Jurkat, Clone E6-1 (cell line): Measurements from ENCODE around the gene FAM181A.

Source experiments
- DNase-seq: peaks from one replicate; pipeline ENCODE4 v3.0.0-alpha.2; 2011; ENCODE audit warnings: low read depth, low spot score
- H3K4me3 ChIP-seq: 2 replicates; pipeline ENCODE4 v1.5.1; 2011; ENCODE audit warnings: mild to moderate bottlenecking, low read length, control low read depth, moderate library complexity

The FAM181A gene

GRCh38 chr14:93902619-93903307 is 24.4 kb upstream of the FAM181A start:
- H3K4me3 ChIP-seq: no peak overlapping the region
- DNase-seq: no peak

DNA sequence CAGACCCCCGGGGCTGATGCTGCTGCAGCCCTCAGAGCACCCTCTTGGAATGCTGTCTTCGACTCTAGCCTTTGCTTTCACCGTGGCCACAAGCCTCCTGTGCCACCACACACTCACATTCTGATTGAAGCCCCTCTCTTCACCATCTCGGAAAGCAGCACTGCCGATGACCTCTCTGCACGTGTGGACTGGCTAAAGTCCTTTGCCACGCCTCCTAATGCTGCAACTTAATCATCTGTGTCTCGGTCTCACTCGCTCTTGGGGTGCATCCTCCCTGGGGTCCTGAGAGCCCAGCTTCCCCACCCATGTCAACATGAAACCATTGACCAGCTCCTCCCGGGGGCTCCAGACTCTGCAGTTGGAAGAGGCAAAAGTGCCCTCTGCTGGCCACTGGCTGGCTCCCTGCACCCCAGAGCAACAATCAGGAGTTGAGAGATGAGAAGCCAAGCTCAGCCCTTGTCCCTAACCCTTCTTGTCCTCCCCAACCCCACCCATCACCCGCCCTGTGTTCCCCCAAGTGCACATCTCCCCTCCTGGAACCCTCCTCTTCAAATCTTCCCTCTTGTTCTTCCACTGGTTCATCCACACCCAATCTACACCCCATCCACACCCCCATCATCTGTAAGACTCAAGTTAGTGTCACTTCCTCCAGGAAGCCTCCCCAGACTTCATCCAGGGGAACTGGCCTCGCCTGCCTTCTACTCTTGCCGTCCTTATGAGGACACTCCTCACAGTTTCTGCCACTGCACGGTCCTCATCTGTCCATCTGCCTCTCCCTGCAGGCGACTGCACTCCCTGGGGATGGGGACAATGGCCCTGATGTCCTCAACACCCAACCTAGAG is 23.6 kb upstream of the FAM181A start:
- DNase-seq: no peak
- no peak overlapping the region for H3K4me3 ChIP-seq

DNA sequence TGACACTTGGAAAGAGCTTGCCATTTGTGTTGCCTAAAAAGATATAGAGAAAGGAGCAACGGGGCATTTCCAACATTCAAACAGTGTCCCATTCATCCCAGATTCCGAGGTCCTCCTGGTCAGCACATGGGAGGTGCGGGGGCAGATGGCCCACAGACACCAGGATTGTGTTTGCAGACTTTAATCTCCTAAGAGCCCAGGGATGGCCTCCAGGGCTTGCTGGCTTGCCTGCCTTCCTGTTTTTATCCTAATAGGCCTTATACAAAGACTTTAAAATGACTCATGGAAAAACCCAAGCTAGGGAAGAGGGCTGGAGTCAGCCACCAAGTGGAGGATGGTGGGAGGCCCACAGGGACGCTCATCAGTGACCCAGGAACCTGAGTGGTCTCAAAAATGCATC is 21.5 kb upstream of the FAM181A start:
- no peak for DNase-seq
- no peak overlapping the region for H3K4me3 ChIP-seq

DNA sequence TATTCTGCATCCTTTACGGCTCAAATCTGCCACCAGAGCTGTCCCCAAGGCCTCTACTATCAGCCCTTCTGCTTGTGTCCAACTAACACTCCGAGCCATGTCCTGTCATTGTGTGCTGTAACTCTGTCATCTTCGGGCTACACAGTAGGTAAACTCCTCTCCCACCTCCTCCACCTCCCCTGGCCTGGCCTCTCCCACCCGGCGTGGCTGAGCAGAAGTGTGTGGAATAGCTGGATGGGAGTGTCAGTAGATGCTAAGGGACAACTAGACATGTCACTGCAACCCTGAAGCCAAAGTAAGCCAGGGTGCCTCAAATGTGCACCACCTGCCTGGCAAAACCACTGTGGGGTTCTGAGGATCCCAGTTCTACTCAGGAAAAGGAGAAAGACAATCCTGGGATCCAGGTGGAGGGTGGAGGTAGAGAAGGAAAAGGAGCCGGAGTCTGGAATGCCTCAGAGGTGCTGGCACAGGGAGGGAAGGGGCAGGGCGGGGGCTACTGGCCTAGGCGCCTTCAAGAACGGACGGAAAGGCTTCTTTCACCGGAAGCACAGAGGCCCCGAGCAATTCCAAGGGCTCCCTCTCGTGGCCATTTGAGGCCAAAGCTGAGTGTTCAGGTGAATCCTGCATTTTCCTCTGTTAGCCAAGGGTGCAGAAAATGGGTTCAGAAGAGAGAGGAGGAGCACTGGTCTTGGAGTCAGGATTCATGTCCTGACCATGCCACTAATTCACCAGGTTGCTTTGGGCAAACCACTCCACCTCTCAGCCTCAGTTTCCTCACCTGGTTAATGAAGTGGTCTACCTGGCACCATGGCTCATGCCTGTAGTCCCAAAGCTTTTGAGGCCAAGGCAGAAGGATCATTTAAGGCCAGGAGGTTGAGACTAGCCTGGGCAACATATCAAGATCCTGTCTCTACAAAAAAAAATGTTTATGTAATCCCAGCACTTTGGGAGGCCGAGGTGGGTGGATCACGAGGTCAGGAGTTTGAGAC is 20.5 kb upstream of the FAM181A start:
- no peak overlapping the region for H3K4me3 ChIP-seq
- DNase-seq: peak; percentile 36

GRCh38 chr14:93909429-93910128 is 17.6 kb upstream of the FAM181A start:
- no peak for DNase-seq
- H3K4me3 ChIP-seq: no peak overlapping the region

DNA sequence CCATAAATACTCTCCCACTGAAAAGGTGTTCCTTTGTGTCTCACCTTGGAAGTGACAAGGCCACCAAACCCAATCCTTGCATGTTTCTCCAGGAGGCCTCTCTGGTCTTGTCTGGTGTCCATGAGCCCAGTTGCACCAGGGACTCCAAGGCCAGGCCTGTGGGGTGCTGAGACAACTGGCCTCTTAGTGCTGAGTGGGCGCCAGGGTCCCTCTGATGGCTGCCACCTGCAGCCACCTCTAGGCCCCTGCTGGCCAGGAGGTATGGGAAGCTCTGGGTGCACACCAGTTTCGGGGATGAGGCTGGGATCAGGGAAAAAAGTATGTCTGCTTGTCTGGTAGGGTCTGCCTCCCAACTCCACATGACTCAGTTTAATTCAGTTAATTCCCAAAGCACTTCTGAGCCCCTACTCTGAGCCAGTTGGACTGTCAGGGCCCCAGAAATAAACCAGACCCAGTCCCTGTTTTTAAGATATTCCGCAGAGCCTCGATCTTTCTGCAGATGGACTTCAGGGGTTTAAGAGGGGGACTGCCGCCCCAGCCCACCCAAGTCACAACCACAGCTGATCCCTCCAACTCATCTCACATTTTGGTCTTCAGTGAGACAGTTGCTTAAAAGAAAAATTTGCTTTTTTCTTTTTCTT is 15.0 kb upstream of the FAM181A start:
- DNase-seq: no peak
- H3K4me3 ChIP-seq: no peak overlapping the region

GRCh38 chr14:93912782-93913181 is 14.4 kb upstream of the FAM181A start:
- DNase-seq: no peak
- no peak overlapping the region for H3K4me3 ChIP-seq

DNA sequence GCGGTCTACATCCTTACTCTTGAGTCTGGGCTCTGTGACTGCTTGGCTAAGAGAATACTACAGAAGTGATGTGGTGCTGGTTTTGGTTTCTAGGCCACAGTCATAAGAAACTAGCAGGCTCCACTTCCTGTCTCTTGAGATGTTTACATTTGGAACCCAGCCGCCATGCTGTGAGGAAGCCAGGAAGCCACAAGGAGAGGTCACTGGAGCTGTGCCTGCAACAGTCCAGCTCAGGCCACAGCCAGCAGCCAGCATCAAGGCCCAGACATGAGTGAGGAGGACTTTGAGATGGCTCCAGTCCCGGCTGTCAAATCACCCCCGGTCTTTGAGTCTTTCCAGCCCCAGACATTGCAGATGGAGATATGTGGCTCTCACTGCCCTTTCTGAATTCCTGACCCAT is 12.9 kb upstream of the FAM181A start:
- no peak for DNase-seq
- H3K4me3 ChIP-seq: no peak overlapping the region

GRCh38 chr14:93915070-93915705 is 12.0 kb upstream of the FAM181A start:
- no peak for DNase-seq
- no peak overlapping the region for H3K4me3 ChIP-seq

- no peak for DNase-seq
- no peak overlapping the region for H3K4me3 ChIP-seq
Observed at GRCh38 chr14:93915800-93916199, 11.3 kb upstream of the FAM181A start.

DNA sequence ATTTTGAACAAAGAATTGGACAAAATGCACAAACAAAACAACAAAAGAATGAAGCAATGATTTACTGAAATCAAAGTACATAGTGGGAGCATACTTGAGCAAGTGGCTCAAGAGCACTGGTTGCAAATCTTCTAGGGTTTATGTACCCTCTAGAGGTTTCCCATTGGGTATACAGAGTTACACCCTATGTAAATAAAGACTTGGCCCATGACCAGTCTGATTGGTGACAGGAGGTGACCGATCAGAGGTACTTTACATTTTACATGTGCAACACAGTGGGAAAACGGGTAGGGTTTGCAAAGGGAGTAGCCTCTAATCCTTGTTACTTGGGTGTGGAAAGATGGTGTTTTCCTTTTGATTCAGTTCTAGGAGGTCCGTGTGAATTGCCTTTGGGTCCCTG is 10.6 kb upstream of the FAM181A start:
- DNase-seq: no peak
- no peak overlapping the region for H3K4me3 ChIP-seq

DNA sequence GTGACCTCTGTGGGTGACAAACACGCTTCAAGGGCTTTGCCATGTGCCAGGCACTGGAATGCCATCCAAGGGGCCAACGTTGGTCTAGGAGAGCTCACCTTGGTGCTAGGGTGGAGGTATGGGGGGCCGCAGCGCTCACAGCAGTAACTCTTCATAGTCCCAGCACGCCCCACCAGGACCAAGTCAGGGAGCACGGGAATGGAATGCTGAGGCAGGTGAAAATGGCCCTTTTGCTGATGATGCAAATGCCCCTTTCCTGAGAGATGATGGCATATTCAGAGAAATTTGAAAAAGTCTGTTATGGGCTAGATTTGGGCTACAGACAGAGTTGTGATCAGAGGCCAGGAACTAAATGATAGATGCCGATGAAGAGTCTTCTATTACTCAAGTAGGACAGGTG is 10.0 kb upstream of the FAM181A start:
- H3K4me3 ChIP-seq: no peak overlapping the region
- DNase-seq: no peak

DNA sequence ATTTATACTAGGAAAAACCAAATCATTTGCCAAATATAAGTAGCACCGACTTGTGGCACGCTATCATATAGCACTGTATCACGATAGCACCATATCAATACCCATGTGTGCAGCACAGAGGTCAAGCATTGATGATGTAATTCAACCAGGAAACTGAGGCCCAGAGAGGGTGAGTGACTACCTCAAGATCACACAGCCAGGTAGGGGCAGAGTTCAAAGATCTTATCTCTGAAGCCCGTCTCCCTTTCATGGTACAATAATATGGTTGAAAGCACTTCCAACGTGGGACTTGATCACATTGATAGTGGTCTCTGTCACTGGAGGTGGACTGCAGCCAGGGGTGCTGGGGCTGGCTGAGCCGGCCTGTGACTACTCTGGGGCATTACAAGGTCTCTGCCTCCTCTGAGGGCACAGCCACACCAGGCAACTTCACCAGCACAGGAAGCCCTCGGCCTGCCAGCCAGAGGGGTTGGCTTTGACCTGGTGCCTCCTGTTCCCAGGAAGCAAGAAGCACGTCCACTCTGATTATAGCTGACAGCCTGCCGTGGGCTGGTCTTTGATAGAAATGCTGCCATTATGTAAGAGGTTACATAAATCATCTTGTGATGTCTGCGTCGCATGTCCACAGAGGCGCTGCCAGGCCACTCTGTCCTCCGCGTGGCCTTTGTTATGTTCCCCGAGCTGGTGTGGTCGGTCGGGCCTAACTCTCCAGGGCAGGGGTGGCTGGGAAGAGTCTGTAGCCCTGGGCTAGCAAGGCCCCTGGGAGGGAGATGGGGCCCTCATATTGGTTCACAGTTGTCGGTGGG is 5.9 kb upstream of the FAM181A start:
- no peak overlapping the region for H3K4me3 ChIP-seq
- DNase-seq: no peak

DNA sequence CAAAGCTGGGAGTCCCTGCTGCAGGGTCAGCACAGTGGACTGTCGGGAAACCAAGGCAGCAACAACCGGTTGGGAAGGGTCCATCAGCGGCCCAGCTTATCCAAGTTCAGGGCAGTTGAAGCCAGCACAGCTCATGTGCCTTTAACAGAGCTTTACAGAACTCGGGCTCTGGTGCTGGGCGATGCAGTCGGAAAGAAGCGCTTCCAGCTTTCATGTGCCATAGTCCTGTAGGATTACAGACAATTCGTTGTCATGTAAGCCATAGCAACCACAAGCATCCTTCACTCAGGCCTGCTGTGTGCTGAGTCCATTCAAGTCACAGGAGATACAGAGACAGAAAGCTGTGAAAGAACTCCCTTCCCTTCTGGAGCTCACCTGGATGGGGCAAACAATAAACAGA is 3.5 kb upstream of the FAM181A start:
- H3K4me3 ChIP-seq: no peak overlapping the region
- no peak for DNase-seq

DNA sequence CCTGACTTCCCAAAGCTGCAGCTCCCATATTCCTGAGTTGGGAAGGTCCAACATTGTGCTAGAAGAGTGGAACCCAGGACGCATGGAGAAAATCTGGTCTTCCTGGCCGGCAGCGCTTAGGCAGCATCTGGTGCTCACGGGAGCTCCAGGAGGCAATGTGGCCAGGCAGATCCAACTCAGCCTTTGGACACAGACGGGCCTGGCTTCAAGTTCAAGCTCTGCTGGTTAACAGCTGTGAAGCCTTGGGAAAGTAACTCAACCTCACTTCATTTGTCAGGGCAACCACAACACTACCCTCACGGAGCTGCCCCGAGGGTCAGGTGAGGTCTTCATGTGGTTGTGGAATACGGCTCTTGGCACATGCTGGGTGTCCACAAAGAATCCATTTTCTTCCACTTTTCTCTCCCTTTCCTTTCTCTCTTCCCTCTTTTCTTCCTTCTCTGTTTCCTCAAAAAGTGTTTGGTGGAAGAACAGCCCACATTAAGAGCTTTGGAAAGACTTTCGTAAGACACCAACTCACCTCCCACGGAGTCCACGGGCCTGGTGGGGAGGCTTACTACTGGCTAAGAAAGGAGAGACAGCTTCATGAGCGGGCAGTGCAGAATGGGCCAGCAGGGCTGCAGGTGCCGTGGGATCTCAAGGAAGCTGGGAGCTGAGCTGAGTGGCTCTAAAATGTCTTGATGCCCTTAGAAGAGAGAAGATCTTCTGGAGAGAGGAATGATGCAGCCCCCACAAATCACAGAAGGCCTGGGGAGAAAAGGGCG is 2.4 kb upstream of the FAM181A start:
- DNase-seq: no peak
- no peak overlapping the region for H3K4me3 ChIP-seq

DNA sequence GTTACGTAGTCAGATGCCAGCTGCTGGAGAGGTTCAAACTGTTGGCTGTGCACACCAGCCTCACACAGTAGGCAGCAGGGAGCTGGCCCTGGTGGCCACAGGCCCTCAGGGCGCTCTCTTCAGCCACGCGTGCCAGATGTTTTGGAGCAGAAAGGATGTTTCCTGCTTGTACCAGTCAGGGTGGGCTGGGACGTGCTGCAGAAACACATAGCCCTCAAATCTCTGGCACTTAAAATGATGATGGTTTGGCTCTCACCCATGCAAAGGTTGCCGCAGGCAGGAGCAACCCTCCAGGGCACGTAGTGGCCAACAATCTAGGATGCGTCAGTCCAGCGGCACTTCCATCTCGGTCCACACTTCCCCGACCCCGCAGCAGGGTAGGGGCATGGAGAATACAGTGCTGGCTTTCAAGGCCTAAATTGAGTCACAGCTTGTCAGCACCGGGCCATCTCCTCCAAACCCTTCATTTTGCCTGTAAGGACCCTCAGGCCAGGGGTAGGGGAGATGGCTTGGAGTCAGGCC is 1.7 kb upstream of the FAM181A start:
- no peak for DNase-seq
- no peak overlapping the region for H3K4me3 ChIP-seq
